Dermis microvascular lymphatic vessel endothelial cell (primary cell): ENCODE results near the gene DDX55. TPM values are rescaled to one million over a fixed set of nuclear protein-coding genes. Genes with fewer than 3 reads are reported as not detected.
"Not testable (repeated sequence)": the region's sequence is repeated elsewhere in the genome, so short reads cannot be mapped to it uniquely, and the experiment has no call there.

ENCODE experiments used
- DNase-seq, 2 donors: peaks; one replicate each; pipeline versions ENCODE4 v3.0.0 to v3.0.0-alpha.2; 2010; ENCODE audit warnings: low read depth in 2 of 2
- total RNA-seq: library from RNA; depleted of rRNA; stranded (reverse); fragments of >200 nt; gene quantifications from 2 replicates; pipeline ENCODE4 v1.2.1, GENCODE V29; 2014

The DDX55 gene, protein sequence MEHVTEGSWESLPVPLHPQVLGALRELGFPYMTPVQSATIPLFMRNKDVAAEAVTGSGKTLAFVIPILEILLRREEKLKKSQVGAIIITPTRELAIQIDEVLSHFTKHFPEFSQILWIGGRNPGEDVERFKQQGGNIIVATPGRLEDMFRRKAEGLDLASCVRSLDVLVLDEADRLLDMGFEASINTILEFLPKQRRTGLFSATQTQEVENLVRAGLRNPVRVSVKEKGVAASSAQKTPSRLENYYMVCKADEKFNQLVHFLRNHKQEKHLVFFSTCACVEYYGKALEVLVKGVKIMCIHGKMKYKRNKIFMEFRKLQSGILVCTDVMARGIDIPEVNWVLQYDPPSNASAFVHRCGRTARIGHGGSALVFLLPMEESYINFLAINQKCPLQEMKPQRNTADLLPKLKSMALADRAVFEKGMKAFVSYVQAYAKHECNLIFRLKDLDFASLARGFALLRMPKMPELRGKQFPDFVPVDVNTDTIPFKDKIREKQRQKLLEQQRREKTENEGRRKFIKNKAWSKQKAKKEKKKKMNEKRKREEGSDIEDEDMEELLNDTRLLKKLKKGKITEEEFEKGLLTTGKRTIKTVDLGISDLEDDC
- total RNA-seq = 8.6 and 9.9 TPM in 2 replicates

DNA sequence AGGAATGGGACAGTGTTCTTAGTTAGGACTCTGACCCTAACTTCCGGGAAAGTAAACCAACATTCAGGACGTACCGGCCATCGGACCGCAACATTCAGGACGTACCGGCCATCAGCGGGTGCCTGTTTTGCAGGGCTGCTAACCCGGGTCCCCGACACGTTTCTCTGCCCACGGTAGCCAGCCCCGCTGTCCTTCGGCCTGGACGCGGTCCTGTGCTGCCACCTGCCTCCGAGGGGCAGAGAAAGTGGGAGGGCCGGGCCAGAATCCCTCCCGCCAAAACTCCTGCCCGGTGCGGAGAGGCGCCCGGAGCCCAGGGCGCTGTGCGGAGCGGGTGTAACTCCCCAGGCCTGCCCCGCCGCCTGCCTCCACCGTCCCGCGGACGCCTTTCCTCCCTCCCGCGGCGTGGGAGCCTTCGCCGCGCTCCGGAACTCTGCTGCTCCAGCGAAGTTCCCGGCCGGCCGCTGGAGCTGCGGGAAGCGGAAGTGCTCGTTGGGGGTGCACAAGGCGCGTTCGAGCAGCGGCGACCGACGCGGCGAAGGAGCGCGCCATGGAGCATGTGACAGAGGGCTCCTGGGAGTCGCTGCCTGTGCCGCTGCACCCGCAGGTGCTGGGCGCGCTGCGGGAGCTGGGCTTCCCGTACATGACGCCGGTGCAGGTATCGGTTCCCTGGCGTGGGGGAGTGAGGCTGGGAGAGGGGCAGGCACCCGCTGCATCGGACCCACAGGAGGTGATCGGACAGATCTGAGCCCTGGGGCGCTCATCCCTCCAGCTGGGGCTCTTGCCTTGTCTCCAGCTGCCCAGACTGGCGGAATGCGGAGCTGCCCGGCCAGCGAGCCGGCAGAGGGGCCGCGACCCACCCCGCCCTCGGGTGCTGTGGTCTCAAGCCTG lies at the start of gene DDX55:
TSS of gene DDX55 (plus strand) at position 498 of the 888 bp plus-strand sequence. CDS start at position 548, 50 bp downstream.
- peak; percentile 62 to 88 for DNase-seq

DNA sequence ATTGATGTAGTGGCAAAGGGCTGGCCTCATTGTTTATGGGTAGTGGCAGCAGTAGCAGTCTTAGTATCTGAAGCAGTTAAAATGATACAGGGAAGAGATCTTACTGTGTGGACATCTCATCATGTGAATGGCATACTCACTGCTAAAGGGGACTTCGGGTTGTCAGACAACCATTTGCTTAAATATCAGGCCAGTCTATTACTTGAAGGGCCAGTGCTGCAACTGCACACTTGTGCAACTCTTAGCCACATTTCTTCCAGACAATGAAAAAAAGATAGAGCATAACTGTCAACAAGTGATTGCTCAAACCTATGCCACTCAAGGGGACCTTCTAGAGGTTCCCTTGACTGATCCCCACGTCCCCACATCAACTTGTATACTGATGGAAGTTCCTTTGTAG lies 47.8 kb upstream of the DDX55 start:
- not testable (repeated sequence) for DNase-seq

DNA sequence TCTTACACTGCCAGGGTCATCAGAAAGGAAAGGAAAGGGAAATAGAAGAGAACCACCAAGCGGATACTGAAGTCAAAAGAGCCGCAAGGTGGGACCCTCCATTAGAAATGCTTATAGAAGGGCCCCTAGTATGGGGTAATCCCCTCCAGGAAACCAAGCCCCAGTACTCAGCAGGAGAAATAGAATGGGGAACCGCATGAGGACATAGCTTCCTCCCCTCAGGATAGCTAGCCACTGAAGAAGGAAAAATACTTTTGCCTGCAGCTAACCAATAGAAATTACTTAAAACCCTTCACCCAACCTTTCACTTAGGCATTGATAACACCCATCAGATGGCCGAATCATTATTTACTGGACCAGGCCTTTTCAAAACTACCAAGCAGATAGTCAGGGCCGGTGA lies 47.1 kb upstream of the DDX55 start:
- DNase-seq = not testable (repeated sequence)

DNA sequence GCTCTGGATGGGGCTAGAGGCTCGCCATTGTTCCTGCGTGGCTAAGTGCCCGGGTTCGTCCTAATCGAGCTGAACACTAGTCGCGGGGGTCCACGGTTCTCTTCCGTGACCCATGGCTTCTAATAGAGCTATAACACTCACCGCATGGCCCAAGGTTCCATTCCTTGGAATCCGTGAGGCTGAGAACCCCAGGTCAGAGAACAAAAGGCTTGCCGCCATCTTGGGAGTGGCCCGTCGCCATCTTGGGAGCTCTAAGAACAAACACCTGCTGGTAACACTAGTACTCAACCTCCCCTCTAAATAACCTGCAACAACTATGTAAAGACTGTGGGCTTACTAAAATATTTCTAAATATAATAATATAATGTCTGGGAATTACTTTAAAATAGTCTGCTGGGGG lies 43.4 kb upstream of the DDX55 start:
- not testable (repeated sequence) for DNase-seq

DNA sequence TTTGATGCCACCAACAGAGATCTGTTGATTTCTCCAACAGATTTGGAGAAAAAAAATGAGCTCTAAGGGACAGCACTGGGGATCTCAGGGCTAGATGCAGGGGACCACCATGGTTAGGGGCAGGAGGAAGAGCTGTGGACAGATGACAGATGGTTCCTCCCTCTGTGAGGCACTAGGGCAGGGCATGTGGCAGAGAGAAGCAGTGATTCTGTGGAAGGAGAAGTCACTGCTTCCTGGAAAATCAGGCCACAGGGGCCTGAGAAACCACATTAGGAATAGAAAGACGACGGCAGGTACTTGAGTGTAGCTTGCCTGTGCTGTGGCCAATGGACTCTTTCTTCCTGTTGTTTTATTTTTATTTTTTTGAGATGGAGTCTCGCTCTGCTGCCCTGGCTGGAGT lies 42.4 kb upstream of the DDX55 start:
- DNase-seq = no peak

DNA sequence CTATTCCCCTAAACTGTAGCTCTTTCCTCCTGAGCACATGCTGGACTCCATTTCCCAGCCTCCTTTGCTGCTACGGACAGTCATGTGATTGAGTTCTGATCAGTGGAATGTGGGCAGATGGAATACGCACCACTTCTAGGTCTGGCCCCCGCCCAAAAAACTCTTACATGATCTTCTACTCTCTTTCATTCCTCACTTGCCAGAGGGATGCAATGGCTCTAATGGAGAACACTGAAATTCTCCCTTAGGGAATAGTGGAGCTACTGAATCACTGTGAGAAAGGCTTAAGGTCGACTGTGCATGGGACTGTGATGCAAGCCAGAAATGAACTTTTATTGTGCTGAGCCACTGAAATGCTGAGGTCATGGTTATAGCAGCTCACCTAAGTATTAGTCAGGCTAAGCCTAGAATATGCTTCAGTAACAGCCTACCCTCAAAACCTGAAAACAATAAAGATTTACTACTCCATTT lies 30.5 kb upstream of the DDX55 start:
- DNase-seq = peak in 1 of 2 donors; percentile 30

DNA sequence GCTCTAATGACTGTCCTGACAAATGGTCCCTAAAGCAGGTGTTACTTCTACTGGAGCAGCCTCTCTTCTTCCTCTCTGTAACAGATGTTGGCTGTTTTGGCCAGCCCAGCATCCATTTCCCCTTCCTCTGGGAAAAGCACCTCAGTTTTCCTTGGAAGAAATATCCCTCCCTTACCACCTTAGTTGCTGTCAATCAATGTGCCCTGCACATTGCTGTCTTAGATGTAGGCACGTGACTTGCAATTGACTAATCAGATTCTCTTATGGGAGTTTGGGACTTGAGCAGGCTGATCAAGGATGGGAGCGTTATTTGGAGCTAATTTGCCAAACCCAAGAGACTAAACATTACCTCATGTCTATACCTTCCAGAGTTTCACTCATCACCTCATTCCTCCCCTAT lies 29.5 kb upstream of the DDX55 start:
- no peak for DNase-seq

DNA sequence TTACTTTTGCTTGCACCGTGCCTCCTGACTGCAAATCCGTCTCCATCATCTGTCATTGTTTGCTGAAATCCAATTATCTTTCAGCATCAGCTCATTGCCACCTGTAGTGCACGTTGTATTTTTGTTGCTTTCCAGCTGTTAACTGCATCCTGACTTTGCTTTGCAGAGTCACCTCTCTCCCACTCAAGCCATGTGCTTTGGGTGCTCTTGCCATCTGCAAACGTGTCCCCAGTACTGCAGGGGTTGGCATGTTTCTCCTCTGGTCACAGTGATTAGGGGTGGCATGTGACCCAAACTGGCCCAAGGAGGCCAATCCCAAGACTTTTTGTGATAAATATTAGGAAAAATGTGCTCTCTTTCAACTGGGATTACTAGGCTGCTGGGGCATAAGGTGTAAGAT lies 28.0 kb upstream of the DDX55 start:
- no peak for DNase-seq

DNA sequence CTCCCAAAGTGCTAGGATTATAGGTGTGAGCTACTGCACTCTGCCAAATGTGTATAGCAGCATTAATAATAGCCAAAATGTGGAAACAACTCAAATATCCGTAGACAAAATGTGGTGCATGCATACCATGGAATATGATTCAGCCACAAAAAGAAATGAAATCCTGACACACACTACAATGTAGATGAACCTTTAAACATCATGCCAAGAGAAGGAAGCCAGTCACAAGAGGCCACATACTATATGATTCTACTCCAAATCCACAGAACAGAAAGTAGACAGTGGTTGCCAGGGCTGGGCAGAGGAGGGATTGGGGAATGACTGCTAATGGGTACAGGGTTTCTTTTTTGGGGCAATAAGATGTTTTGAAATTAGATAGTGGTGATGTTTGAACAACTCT lies 25.3 kb upstream of the DDX55 start:
- no peak for DNase-seq

DNA sequence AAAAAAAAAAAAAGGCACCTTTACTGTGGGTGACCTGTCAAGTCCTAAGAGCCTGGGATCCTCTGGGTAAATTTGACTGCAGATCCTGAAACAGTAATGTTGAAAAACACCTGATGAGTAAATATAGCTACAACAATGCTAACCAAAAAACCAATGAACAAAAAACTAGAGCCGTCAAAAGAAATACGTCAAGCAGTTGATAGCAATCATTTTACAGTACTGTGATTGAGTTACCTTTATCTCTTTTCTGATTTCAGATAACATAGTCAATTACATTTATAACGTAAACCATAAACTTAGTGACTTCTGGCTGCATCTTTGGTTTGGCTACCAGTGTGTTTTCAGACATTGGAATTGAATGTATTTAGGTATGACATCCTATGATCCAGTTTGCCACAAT lies 23.7 kb upstream of the DDX55 start:
- no peak for DNase-seq

DNA sequence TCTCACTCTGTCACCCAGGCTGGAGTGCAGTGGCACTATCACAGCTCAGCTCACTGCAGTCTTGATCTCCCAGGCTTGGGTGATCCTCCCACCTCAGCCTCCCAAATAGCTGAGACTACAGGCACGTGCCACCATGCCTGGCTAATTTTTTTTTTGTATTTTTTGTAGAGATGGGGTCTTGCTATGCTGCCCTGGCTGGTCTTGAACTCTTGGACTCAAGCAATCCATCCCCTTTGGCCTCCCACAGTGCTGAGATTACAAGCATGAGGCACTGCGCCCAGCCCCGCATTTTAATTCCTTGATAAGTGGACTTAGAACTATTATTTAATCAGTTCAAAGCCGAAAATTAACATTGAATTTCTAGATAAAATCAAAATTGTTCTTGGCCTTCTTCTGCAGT lies 23.1 kb upstream of the DDX55 start:
- DNase-seq = not testable (repeated sequence)

DNA sequence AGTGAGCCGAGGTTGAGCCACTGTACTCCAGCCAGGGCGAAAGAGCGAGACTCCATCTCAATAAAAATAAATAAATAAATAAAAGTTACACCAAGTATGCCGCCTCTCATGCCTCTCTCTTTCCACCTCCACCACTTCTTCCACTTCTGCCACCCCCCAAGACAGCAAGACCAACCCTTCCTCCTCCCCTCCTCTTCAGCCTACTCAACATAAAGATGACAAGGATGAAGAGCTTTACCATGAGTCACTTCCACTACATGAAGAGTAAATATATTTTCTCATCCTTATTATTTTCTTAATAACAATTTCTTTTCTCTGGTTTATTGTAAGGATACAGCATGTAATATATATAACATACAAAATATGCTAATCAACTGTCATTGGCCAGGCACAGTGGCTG lies 21.1 kb upstream of the DDX55 start:
- DNase-seq = no peak

DNA sequence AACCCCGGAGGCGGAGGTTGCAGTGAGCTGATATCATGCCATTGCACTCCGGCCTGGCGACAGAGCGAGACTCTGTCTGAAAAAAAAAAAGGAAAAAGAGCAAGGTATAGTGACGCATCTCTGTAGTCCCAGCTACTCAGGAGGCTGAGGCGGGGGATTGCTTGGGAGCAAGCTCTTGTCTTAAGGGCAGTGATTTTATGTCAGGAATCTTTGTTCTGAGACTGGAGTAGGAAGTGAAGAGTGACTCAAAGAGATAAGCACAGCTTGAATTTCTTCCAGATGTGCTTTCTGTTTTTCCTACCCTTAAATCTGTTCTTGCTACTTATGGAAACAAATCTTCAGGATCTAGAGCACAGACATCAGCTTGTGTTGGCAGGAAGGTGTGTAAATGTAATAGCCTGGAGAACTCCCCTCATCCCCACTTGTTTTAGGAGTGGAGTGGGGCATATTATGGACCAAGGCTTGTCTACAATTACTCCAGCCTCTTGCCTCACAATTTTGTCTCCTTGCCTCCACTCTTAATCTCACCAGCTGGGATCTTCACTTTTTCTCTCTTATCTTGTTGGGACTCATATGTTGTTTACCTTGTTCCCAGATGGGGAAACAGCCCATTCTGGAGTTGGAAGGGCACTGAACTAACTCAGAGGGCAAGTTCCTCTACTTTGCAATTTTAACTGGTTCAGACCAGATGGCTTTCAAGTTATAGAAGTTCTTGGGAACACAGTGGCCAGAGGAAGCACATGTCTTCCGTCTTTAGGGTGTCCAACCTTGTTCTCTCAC lies 10.0 kb upstream of the DDX55 start:
- DNase-seq = no peak

DNA sequence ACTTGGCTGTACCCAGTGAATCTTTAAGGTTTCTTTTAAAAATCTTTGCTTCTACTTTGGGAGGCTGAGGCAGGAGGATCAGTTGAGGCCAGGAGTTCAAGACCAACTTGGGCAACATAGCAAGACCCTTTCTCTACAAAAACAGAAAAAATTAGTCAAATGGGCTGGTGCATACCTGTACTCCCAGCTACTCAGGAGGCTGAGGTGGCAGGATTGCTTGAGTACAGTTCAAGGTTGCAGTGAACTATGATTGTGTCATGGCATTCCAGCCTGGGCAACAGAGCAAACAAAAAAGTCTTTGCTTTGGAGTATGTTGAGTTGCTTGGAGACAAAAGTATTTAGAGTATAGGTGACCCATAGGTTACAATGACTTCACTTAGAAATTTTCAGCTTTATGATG lies 6.2 kb upstream of the DDX55 start:
- no peak for DNase-seq

DNA sequence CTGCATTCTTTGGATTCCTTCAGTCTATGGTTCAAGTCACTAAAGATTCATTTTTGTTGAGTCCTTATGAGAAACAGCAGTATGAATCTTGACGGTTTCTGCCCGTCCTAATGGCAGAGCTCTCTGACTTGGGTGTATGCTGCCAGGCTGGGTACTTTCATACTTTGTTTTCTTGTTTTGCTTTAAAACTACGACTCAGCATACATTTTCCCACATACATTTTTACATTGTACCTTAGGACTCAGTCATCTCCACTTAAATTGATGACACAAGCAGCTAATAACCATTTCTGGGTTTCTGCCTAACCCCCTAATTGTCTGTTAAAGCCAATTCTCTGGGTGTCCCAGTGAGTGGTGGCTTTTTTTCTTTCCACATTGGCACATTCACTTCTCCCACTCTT lies 4.8 kb upstream of the DDX55 start:
- no peak for DNase-seq

DNA sequence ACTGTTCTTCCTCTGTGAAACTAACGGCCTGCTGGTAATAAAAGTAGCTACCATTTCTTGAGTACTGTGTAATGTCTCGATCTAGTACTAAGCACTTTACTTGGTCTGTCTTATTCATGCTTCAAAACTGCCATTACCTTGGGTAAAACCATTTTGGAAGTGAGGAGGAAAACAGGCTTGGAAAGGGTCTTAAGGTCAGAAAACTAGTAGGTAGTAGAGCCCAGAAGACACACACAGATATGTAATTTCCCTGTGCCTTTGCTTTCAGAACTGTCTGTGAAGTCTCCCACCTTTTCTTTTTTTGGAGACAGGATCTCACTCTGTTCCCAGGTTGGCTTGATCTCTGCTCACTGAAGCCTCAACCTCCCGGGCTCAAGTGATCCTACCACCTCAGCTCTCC lies 3.4 kb upstream of the DDX55 start:
- no peak for DNase-seq

DNA sequence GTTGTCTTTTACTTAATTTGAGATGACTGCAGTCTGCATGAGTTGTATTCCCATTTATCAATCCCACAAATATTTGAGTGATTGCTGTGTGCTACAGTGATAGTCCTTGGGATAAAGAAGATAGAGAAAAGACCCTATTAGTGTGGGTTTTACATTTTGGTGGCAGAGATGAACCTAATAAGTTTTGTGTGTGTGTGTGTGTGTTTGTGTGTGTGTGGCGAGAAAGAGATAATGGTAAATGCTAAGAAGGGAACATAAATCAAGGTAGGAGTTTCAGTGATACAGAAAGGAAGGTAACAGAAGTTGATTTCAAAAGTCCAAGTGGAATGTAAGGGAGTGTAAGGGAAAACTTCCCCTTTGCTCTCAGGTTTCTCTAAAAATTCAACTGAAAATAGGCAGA lies 2.6 kb upstream of the DDX55 start:
- DNase-seq = no peak

DNA sequence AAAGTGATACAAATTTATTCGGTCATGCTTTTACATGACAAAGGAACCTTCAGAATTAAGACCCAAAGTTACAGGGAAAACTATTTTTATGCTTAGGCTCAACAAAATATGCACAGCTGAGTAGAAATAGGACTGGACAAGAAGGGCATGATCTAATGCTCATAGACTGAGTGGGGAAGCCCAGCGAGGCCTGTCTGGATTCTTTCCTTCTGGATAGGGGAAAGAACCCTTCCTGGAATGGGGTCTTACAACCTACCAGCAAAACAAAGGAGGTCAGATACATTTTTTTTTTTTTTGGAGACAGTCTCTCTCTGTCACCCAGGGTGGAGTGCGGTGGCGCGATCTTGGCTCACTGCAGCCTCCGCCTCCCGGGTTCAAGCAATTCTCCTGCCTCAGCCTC lies 2.2 kb upstream of the DDX55 start:
- DNase-seq = no peak

DNA sequence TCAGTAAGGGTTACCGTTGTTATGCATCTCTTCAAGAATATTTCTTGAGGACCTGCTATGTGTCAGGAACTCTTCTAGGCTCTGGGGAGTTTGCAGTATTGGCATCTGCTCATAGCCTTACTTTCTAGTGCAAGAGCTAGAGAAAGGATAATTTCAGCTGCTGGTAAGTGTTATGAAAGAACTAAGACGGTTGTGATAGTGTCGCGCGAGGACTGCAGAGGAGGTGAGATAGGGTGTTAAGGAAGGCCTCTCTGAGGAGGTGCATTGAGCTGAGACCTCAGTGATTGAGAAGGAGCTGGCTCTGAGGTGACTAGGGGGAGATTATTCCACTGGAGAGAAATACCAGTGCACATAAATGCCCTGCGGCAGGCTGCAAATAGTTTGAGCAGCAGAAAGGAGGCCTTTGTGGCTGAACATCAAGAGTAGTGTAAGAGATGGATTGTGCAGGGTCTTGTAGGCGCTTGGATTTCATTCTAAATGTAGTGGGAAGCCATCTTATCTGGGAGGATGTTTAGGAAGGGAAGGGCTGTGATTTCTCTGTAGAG lies 824 bp downstream of the DDX55 start:
- no peak for DNase-seq

DNA sequence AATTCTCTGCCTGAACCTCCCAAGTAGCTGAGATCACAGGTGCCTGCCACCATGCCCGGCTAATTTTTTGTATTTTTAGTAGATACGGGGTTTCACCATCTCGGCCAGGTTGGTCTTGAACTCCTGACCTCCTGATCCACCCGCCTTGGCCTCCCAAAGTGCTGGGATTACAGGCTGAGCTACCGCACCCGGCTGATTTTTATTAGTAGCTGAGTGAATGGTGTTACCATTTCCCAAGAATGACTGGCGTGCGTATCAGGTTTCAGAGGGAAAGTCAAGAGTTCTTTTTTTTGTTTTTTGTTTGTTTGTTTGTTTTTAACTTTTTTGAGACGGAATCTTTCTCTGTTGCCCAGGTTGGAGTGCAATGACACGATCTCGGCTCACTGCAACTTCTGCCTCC lies 1.6 kb downstream of the DDX55 start:
- DNase-seq = not testable (repeated sequence)

DNA sequence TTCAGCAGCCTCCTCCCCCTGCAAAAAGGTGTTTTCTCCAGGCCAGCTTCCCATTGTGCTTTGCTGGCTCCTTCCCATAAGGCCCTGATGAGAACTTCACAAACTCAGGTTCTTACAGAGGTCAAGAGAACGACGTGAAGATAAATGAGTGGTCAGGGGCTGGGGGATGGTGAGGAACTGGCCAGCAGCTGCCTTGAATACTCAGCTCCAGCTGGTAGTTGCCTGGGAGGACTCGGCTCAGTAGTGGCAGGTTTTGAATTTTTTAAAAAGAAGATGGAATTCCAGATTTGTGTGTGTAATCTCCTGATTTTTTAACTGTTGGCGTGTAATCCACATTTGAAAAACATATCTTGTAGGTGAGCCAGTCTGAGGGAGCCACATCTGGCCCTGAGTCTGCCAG lies 5.9 kb downstream of the DDX55 start:
- no peak for DNase-seq
